NCI-H2227 treated with DMSO at 0.1 percent for 48 hours (cell line): ENCODE data around the gene FTSJ1.
A peak's percentile ranks its signal among the peaks of the same experiment; 100 is the strongest.
"Not testable (repeated sequence)": the region's sequence is repeated elsewhere in the genome, so short reads cannot be mapped to it uniquely, and the experiment has no call there.

ENCODE experiments used
- DNase-seq: peaks from one replicate; lab custom pipeline; 2025; lab: John Stamatoyannopoulos, UW

The FTSJ1 gene

DNA sequence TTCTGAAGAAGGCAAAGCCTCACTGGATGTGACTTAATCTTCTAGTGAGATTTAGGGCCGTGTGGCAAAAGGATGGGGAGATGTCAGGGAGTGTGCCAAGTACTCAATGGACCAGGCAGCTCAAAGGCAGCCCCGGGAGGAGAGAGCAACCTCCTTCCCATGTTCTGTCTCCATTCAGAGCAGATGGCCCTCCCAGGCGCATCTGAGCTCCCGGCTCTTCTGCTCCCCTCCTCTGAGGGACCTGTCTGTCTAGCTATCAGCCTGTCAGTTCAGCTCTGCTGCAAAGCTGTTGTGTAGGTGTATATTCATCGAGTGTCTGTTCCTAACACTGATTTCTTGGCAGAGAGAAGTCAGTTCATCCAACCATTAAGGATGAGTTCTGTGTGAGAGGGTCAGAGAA is 21.9 kb downstream of the FTSJ1 start:
- DNase-seq: no peak

GRCh38 chrX:48498374-48498809 is 22.4 kb downstream of the FTSJ1 start:
- DNase-seq: no peak

DNA sequence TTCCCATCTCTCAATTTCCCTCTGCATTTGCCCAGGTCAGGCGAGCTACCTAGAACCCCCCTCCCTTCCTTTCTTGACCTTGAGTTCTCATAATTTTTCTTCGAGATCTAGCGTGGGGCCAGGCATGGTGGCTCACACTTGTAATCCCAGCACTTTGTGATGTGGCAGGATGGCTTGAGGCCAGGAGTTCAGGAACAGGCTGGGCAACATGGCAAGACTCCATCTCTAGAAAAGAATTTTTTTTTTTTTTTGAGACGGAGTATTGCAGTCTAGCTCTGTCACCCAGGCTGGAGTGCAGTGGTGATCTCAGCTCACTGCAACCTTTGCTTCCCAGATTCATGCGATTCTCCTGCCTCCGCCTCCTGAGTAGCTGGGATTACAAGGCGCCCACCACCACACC is 28.3 kb downstream of the FTSJ1 start:
- no peak for DNase-seq

DNA sequence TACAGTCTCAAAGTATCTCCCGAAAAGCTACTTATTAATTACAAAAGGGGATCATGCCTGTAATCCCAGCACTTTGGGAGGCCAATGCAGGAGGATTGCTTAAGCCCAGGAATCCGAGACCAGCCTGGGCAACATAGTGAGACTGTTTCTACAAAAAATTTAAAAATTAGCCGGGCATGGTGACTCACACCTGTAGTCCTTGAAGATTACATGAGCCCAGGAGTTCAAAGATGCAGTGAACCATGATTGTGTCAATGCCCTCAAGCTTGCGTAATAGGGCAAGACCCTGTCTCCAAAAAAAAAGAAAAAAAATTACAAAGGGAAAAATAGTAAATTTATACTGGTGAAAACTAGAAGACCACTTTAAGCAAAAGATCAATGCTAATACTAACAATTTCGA is 29.5 kb downstream of the FTSJ1 start:
- no peak for DNase-seq

DNA sequence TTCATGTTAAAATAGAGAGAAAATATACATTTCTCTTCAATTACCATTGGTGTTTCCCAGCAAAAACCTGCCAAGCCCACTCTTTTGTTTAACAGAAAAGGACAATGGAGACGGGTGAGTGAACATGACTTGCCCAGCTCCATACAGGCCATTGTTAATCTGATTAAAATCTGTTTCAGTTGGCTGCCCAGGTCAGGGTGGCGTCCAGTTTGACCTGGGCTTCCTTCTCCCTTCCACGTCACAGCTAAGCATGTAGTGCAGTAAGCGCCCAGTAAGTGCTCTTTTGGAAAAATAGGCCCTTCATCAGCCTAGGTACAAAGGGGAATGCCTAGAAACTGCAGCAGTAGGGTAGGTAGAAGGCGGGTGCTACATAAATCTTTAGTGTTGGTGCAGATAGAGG is 31.2 kb downstream of the FTSJ1 start:
- no peak for DNase-seq

DNA sequence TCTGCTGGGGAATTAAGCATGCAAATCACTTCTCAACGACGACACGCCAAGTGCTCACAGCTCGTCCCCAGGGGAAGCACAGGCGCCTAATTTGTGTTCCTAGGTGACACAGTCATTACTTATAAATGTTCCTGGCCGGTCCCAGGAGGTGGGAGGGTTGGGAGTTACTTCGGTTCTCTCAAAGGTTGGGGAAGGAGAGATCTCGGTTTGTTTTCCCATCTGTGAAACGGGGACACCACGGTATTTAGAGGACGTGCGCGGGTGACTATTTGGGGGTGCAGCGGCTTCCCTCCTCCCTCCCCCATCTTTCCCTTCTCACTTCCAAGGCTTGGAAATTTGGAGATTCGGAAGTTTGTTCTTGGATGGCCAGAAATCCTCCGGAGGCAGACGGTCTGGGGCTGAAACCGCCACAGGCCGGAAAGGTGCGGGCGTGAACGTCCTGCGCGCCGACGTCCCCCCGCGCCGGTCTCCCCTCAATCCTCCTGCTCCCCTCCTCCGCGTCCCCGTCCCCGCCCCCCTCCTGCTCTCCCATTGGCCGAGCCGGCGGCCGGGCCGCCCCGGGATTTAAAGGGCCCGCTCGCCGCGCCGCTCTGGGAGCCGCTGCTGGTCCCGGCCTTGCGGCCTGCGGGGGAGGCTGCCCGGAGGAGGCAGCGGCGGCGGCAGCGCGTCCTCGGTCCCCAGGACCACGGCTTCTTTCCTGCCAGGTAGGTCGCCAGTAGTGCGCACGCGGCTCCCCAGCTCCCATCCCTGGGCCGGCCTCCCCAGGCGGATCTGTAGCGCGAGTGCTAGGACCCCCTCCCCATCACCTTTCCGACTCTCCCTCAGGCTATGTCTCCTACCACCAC is 32.6 kb downstream of the FTSJ1 start, which contains the start of gene PORCN:
Gene PORCN, plus strand, starts transcription at position 593 of the 845 bp plus-strand sequence. CDS start 829 bp downstream, outside the sequence.
- DNase-seq: peak; percentile 65

- no peak for DNase-seq
Measured at GRCh38 chrX:48509245-48509590, 33.2 kb downstream of the FTSJ1 start.

GRCh38 chrX:48509619-48510018 is 33.6 kb downstream of the FTSJ1 start:
- no peak for DNase-seq

GRCh38 chrX:48511560-48511959 is 35.6 kb downstream of the FTSJ1 start:
- no peak for DNase-seq

DNA sequence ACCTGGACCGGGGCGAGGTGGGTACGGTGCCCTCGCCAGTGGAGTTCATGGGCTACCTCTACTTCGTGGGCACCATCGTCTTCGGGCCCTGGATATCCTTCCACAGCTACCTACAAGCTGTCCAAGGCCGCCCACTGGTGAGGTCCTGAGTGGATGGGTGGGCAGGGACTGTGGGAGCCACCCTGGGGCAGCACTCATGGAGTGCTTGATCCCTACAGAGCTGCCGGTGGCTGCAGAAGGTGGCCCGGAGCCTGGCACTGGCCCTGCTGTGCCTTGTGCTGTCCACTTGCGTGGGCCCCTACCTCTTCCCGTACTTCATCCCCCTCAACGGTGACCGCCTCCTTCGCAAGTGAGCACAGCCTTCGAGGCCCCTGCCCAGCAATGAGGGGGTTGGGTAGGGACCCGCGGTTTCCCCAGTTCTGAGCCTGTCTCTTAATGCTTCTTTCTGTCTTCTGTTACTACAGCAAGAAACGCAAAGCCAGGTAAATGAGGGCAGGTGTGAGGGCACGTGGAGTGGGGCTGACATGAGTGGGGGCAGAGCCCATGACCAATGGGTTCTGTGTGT is 36.5 kb downstream of the FTSJ1 start:
- no peak for DNase-seq

DNA sequence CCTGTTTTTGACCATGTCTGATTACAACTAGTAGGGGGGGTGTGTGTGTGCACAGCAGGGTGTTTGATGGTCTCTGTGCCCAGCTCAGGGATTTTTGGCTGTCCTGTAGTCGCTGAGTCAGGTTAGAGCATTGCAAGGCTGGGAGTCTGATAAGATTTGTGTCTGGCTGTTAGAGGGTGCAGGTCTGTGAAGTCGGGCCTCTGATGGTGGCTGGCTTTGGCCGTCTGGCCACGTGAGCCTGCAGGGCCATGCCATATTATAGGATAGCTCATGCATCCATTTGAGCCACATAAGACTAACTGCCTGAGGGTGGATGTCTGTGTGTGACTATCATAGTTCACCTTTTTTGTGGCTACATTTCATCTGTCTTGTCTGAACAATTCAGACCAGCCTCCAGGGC is 37.7 kb downstream of the FTSJ1 start:
- no peak for DNase-seq

GRCh38 chrX:48514126-48514806 is 38.3 kb downstream of the FTSJ1 start:
- no peak for DNase-seq

GRCh38 chrX:48514868-48515460 is 39.0 kb downstream of the FTSJ1 start:
- no peak for DNase-seq

- DNase-seq: no peak
Measured at GRCh38 chrX:48515842-48516241, 39.8 kb downstream of the FTSJ1 start.

- no peak for DNase-seq
Measured at GRCh38 chrX:48516285-48516684, 40.3 kb downstream of the FTSJ1 start.

DNA sequence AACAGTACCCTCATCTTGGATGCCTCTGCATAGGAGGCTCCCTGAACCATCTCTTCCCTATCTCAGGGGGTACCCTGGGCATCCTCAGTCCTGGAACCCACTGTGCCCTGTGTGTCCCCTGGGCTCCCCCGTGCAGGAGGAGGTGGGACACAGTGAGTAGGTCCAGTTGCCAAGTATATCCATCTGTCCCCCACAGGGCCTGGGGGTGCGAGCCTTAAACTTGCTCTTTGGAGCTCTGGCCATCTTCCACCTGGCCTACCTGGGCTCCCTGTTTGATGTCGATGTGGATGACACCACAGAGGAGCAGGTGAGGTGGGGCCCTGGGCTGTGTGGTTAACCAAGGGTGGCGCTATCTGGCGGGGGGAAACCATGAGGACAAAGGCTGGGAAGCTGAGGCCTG is 41.0 kb downstream of the FTSJ1 start:
- DNase-seq: no peak

DNA sequence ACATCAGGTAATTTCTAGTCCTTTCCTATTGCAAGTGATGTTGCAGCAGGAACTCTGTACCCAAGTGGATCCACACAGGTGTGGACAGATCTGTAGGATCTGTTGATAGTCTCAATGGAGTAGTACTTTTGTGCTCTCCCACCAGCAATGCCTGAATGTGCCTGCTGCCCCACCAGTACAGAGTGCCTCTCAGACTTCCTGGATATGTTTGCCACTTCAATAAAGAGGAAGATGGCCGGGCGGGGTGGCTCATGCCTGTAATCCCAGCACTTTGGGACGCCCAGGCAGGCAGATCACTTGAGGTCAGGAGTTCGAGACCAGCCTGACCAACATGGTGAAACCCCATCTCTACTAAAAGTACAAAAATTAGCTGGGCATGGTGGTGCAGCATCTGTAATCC is 43.5 kb downstream of the FTSJ1 start:
- not testable (repeated sequence) for DNase-seq

DNA sequence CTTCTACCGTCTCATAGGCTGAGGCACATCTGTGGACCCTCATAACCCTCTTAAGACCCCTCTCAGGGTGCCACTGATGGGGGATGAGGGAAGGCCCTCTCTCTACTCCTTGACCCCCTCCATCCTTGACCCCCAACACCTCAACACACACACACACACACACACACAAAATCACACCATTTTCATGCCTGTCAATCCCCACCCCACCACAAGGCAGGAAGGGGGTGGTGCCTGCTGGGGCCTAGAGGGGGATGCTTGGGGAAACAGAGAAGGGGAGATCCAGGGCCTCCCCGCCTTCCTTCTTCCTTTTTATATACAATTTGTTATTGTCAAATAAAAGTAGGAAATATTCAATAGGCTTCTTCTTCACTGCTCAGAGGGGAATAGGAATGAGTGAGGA is 44.5 kb downstream of the FTSJ1 start:
- no peak for DNase-seq

- peak; percentile 51 for DNase-seq
Measured at GRCh38 chrX:48520976-48521352, 45.0 kb downstream of the FTSJ1 start.

GRCh38 chrX:48521353-48522243 is 45.6 kb downstream of the FTSJ1 start, which contains the start of gene EBP:
TSS of gene EBP (plus strand) at chrX:48521808. CDS start at chrX:48523772, 1,964 bp downstream.
- DNase-seq: peak; percentile 98

DNA sequence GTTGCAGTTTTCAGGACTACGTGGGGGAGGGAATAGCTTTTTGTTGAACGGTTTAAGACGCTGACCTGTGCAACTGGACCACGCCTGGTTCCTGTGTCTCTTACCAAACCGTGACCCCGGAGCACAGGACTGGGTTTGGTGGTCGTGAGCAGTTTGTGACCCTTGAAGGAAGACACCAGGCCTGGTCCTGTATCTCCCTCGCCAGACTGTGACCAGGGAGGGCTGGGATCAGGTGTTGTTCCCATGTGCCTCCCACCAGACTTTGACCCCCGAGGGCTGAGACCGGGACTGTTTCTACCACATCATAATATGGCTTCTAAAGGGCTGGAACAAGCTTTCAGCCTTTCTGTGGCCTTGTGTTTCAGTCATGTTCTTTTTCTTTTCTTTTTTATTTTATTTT is 46.3 kb downstream of the FTSJ1 start:
- DNase-seq: no peak

DNA sequence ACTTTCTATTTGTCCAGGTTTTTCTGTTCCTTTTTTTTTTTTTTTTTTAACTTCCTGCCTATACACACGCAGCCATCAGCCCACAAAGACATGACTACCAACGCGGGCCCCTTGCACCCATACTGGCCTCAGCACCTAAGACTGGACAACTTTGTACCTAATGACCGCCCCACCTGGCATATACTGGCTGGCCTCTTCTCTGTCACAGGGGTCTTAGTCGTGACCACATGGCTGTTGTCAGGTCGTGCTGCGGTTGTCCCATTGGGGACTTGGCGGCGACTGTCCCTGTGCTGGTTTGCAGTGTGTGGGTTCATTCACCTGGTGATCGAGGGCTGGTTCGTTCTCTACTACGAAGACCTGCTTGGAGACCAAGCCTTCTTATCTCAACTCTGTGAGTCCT is 47.7 kb downstream of the FTSJ1 start:
- no peak for DNase-seq
